ENCODE measurements around the gene OSBPL1A. TPM values are rescaled to one million over a fixed set of nuclear protein-coding genes. Genes with fewer than 3 reads are reported as not detected.

The OSBPL1A gene
- total and polyA plus RNA-seq, 10 of the 15 experiments (the other 5 are each of a cell fraction or from before 2014, with no cell fraction given): 0.02 to 0.83 (median 0.11) TPM; not detected in 6

DNA sequence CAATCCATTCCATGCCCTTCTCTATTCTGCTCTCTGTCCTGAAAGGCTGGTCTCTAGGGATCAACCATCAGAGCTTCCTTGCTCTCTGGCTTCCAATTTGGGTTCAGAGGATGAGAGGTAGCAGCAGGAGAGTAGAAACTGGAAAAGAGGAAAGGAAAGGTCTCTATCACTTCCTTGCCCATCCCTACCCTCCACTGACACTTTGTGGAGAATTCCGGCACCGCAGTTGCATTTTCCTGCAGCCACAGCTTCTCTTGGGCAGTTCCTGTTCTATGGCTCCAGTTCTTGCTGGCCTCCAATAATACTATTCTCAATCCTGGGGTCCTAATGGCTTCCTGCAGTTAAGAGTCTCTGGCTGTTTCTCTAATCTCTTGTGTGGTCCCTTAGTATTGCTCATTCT lies 15.5 kb upstream of the OSBPL1A start:
- H3K4me2 ChIP-seq (ENCODE audit: control insufficient read depth, insufficient read depth): no peak overlapping the region
- ChIA-PET SMC1A (ENCODE audit: uncharacterized antibody, unreplicated experiment) (no interaction called here), POLR2A (no interaction called here), RAD21 (ENCODE audit: unreplicated experiment) (no interaction called here), CTCF (interaction anchor here (1.8 kb wide), 1 partner anchor 53 kb away, joined by 4 read pairs; no protein-coding TSS in a partner anchor)
- no peaks in the 10 kb centered on the region for H4K20me1 ChIP-seq (ENCODE audit: control insufficient read depth, insufficient read depth)
- H3K27ac ChIP-seq (ENCODE audit: control insufficient read depth, insufficient read depth): no peak overlapping the region
- no peaks in the 10 kb centered on the region; the same call in 2 of the 3 replicates for H3K9me3 ChIP-seq (replicated peaks; ENCODE audit: control insufficient read depth, insufficient read depth, low read length)
- no peaks in the 10 kb centered on the region for H3K36me3 ChIP-seq (ENCODE audit: control insufficient read depth in 2 of 2, insufficient read depth in 2 of 2, low read length in 1 of 2)
- no peaks in the 10 kb centered on the region for H3K4me1 ChIP-seq (ENCODE audit: control insufficient read depth, insufficient read depth, low read length)
- no TSS peak for BruUV-seq (replicated peaks)
- 100% methylated on average over 2 of the region's 2 CpGs for WGBS (ENCODE audit: insufficient coverage, insufficient replicate concordance, low lambda C conversion rate, missing lambda C conversion rate)
- no peak overlapping the region for H3K9ac ChIP-seq (ENCODE audit: control insufficient read depth, insufficient read depth, low read length)
- no peak overlapping the region for H3K4me3 ChIP-seq
- in situ Hi-C loops (cut with MboI): no loop called here
- H3K27me3 ChIP-seq (replicated peaks in 1 of 2; ENCODE audit: control insufficient read depth in 2 of 2, insufficient read depth in 2 of 2, low read length in 1 of 2): no peaks in the 10 kb centered on the region; a peak in 2 of 4 replicates
- intact Hi-C loops (cut with micrococcal nuclease; ENCODE audit: unreplicated experiment): no loop called here
- H2AFZ ChIP-seq (ENCODE audit: control insufficient read depth, low read depth, low read length): no peak overlapping the region
- no peak for FAIRE-seq
- TF ChIP-seq SUPT20H (IDR thresholded peaks at IDR 0.05; ENCODE audit: borderline replicate concordance, control insufficient read depth, low read depth, low read length) (no peak), EGR1 (IDR thresholded peaks at IDR 0.05; ENCODE audit: borderline replicate concordance in 1 of 2, low read depth in 2 of 2, low read length in 2 of 2) (no peak), SMAD5 (IDR thresholded peaks at IDR 0.05; ENCODE audit: low read depth) (no peak), ZZZ3 (IDR thresholded peaks at IDR 0.05; ENCODE audit: control insufficient read depth, insufficient read length, low read depth) (no peak), BHLHE40 (IDR thresholded peaks at IDR 0.05; ENCODE audit: borderline replicate concordance in 1 of 2, low read depth in 2 of 2, low read length in 1 of 2) (no peak), NFYB (IDR thresholded peaks at IDR 0.05; ENCODE audit: insufficient read depth, low read depth, low read length) (no peak), NR2F1 (conservative IDR thresholded peaks at IDR 0.05) (no peak), NFYA (IDR thresholded peaks at IDR 0.05; ENCODE audit: borderline replicate concordance, low read depth, low read length) (no peak), KAT2A (conservative IDR thresholded peaks at IDR 0.05; ENCODE audit: control insufficient read depth, low read depth, low read length) (no peak), RB1 (IDR thresholded peaks at IDR 0.05; ENCODE audit: borderline replicate concordance) (no peak), TCF3 (IDR thresholded peaks at IDR 0.05; ENCODE audit: borderline replicate concordance, insufficient read depth, low read depth, low read length) (no peak), NRF1 (conservative IDR thresholded peaks at IDR 0.05; ENCODE audit: low read depth, low read length) (no peak), ZNF384 (IDR thresholded peaks at IDR 0.05; ENCODE audit: borderline replicate concordance, low read depth, low read length) (no peak), CREM (IDR thresholded peaks at IDR 0.05; ENCODE audit: low read depth) (no peak), TBL1XR1 (IDR thresholded peaks at IDR 0.05; ENCODE audit: low read depth, low read length) (no peak)
- TF ChIP-seq, protein P1, sequence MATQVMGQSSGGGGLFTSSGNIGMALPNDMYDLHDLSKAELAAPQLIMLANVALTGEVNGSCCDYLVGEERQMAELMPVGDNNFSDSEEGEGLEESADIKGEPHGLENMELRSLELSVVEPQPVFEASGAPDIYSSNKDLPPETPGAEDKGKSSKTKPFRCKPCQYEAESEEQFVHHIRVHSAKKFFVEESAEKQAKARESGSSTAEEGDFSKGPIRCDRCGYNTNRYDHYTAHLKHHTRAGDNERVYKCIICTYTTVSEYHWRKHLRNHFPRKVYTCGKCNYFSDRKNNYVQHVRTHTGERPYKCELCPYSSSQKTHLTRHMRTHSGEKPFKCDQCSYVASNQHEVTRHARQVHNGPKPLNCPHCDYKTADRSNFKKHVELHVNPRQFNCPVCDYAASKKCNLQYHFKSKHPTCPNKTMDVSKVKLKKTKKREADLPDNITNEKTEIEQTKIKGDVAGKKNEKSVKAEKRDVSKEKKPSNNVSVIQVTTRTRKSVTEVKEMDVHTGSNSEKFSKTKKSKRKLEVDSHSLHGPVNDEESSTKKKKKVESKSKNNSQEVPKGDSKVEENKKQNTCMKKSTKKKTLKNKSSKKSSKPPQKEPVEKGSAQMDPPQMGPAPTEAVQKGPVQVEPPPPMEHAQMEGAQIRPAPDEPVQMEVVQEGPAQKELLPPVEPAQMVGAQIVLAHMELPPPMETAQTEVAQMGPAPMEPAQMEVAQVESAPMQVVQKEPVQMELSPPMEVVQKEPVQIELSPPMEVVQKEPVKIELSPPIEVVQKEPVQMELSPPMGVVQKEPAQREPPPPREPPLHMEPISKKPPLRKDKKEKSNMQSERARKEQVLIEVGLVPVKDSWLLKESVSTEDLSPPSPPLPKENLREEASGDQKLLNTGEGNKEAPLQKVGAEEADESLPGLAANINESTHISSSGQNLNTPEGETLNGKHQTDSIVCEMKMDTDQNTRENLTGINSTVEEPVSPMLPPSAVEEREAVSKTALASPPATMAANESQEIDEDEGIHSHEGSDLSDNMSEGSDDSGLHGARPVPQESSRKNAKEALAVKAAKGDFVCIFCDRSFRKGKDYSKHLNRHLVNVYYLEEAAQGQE (IDR thresholded peaks at IDR 0.05; ENCODE audit: low read depth, low read length): no peak
- TF ChIP-seq, protein P2, sequence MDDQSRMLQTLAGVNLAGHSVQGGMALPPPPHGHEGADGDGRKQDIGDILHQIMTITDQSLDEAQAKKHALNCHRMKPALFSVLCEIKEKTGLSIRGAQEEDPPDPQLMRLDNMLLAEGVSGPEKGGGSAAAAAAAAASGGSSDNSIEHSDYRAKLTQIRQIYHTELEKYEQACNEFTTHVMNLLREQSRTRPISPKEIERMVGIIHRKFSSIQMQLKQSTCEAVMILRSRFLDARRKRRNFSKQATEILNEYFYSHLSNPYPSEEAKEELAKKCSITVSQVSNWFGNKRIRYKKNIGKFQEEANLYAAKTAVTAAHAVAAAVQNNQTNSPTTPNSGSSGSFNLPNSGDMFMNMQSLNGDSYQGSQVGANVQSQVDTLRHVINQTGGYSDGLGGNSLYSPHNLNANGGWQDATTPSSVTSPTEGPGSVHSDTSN (IDR thresholded peaks at IDR 0.05; ENCODE audit: insufficient replicate concordance, low read depth, low read length): no peak
- TF ChIP-seq, protein P3, sequence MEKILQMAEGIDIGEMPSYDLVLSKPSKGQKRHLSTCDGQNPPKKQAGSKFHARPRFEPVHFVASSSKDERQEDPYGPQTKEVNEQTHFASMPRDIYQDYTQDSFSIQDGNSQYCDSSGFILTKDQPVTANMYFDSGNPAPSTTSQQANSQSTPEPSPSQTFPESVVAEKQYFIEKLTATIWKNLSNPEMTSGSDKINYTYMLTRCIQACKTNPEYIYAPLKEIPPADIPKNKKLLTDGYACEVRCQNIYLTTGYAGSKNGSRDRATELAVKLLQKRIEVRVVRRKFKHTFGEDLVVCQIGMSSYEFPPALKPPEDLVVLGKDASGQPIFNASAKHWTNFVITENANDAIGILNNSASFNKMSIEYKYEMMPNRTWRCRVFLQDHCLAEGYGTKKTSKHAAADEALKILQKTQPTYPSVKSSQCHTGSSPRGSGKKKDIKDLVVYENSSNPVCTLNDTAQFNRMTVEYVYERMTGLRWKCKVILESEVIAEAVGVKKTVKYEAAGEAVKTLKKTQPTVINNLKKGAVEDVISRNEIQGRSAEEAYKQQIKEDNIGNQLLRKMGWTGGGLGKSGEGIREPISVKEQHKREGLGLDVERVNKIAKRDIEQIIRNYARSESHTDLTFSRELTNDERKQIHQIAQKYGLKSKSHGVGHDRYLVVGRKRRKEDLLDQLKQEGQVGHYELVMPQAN (conservative IDR thresholded peaks at IDR 0.05): no peak
- no peak for DNase-seq (ENCODE audit: low read depth, low spot score)
- H3K79me2 ChIP-seq (ENCODE audit: control insufficient read depth, insufficient read depth, low read length): no peaks in the 10 kb centered on the region
- ATAC-seq: no peak
